Adrenal gland (tissue), 5 donors: Measurements from ENCODE around the gene CUL9.

Experiments used
- CTCF ChIP-seq, 6 experiments: fragments of 450-650 bp in 4 of 6; fragments of 200-600 bp in 2 of 6; sonication (generic) in 1 of 6; IDR thresholded peaks; 1 replicate in 5 of 6; 2 replicates in 1 of 6; pipeline versions ENCODE4 v1.5.1 to v1.8.0; 2016 to 2021; ENCODE audit warnings: antibody characterized with exemption in 6 of 6, mild to moderate bottlenecking in 2 of 6, moderate library complexity in 1 of 6
- POLR2A ChIP-seq, 2 donors: fragments of 450-650 bp; IDR thresholded peaks; one replicate each; pipeline ENCODE4 v1.6.1; 2017; ENCODE audit warnings: antibody characterized with exemption in 2 of 2, mild to moderate bottlenecking in 2 of 2, moderate library complexity in 1 of 2
- donor health status: DM: no; HTN: no; CAD: no.

GRCh38 chr6:43255408-43256054 is 73.5 kb downstream of the CUL9 start:
- no peak for TF ChIP-seq CTCF (IDR thresholded peaks at IDR 0.05)
- TF ChIP-seq POLR2A (IDR thresholded peaks at IDR 0.05) = no peak
